ENCODE data around the gene AGAP3.

DNA sequence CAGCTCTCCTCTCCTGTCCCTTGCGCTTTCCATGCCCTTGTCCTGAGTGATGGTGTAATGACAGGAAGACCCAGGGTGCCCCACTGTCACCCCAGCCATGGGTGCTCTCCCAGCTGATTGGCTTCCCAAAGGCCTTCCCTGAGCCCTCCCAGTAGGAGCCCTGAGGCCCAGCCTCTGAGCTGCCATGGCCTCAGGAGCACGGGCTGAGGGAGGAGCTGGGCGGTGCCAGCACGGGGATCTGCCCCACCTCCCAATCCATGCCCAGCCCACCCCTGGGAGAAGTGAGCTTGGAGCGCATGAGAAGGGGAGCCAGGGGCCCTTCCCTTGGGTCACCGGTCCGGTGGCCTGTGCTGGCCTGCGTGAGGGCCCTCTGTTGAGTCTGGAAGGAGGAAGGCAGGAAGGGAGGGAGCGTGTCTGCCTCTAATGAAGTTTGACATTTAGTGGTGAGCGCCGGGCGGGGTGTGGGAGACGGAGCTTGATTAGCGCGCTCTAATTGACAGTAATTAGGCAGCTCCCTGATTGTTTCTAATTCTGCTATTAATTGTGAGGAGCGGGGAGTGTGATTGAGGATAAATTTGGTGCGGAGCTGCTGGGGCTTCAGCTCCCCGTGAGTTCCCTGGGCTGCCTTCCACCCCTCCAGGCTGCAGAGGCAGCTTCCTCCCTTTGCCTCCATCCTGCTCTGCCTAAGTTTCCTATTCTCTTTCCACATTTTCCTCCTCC, 53.0 kb downstream of the AGAP3 start:
- TF ChIP-seq, protein P1, sequence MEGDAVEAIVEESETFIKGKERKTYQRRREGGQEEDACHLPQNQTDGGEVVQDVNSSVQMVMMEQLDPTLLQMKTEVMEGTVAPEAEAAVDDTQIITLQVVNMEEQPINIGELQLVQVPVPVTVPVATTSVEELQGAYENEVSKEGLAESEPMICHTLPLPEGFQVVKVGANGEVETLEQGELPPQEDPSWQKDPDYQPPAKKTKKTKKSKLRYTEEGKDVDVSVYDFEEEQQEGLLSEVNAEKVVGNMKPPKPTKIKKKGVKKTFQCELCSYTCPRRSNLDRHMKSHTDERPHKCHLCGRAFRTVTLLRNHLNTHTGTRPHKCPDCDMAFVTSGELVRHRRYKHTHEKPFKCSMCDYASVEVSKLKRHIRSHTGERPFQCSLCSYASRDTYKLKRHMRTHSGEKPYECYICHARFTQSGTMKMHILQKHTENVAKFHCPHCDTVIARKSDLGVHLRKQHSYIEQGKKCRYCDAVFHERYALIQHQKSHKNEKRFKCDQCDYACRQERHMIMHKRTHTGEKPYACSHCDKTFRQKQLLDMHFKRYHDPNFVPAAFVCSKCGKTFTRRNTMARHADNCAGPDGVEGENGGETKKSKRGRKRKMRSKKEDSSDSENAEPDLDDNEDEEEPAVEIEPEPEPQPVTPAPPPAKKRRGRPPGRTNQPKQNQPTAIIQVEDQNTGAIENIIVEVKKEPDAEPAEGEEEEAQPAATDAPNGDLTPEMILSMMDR (IDR thresholded peaks at IDR 0.05; ENCODE audit: insufficient read depth, low read depth, low read length), result no peak
- TF ChIP-seq EZH2 (IDR thresholded peaks at IDR 0.05; ENCODE audit: insufficient read depth, low read length), result no peak

Measured in astrocyte (in vitro differentiated cells and primary cell).